Smooth muscle cell (in vitro differentiated cells): ENCODE results near the gene TEN1. TPM values are rescaled to one million over a fixed set of nuclear protein-coding genes. Genes with fewer than 3 reads are reported as not detected.
"Not testable (repeated sequence)": the region's sequence is repeated elsewhere in the genome, so short reads cannot be mapped to it uniquely, and the experiment has no call there.

Experiments used
- DNase-seq: peaks from one replicate; lab custom pipeline; 2025; ENCODE audit not compliant: unreplicated experiment; lab: John Stamatoyannopoulos, UW
- H2AFZ ChIP-seq: fragments of 200-600 bp; sonication (generic); 2 replicates; pipeline ENCODE4 v1.6.0; 2016; ENCODE audit warnings: antibody characterized with exemption, low read depth, mild to moderate bottlenecking
- H3F3A ChIP-seq: fragments of 200-600 bp; sonication (generic); 2 replicates; pipeline ENCODE4 v1.6.0; 2017; ENCODE audit warnings: antibody characterized with exemption, low read depth
- H3K27ac ChIP-seq: fragments of 200-600 bp; sonication (generic); 2 replicates; pipeline ENCODE4 v1.5.1; 2016; ENCODE audit warnings: low read depth, mild to moderate bottlenecking
- H3K27me3 ChIP-seq: fragments of 200-600 bp; sonication (generic); 2 replicates; pipeline ENCODE4 v1.6.1; 2016; ENCODE audit warnings: low read depth, mild to moderate bottlenecking
- H3K36me3 ChIP-seq: fragments of 200-600 bp; sonication (generic); 2 replicates; pipeline ENCODE4 v1.5.1; 2016; ENCODE audit warnings: low read depth
- H3K4me1 ChIP-seq: fragments of 200-600 bp; sonication (generic); 2 replicates; pipeline ENCODE4 v1.5.1; 2016; ENCODE audit warnings: low read depth
- H3K4me2 ChIP-seq: fragments of 200-600 bp; sonication (generic); 2 replicates; pipeline ENCODE4 v1.6.0; 2016; ENCODE audit warnings: mild to moderate bottlenecking
- H3K4me3 ChIP-seq: fragments of 200-600 bp; sonication (generic); 2 replicates; pipeline ENCODE4 v1.5.1; 2016; ENCODE audit warnings: mild to moderate bottlenecking
- H3K79me2 ChIP-seq: fragments of 200-600 bp; sonication (generic); 2 replicates; pipeline ENCODE4 v1.6.0; 2016; ENCODE audit warnings: low read depth, mild to moderate bottlenecking
- H3K9ac ChIP-seq: fragments of 200-600 bp; sonication (generic); 2 replicates; pipeline ENCODE4 v1.6.0; 2016; ENCODE audit warnings: low read depth
- H3K9me3 ChIP-seq: fragments of 200-600 bp; sonication (generic); replicated peaks from 2 replicates; pipeline ENCODE4 v1.5.1; 2016; ENCODE audit warnings: low read depth
- H4K20me1 ChIP-seq: fragments of 200-600 bp; sonication (generic); 2 replicates; pipeline ENCODE4 v1.6.0; 2016; ENCODE audit warnings: low read depth
- WGBS: methylation state at CpG from one replicate; pipeline ENCODE4 v1.1.7; 2016; ENCODE audit warnings: low lambda C conversion rate; 5-methylcytosine and 5-hydroxymethylcytosine counted together
- polyA plus RNA-seq: library from polyadenylated mRNA; unstranded; fragments of >200 nt; fragmentation: Nextera tagmentation; extraction: Ambion mirVana; gene quantifications from 2 replicates; pipeline ENCODE4 v1.2.1, GENCODE V29; 2016
- total RNA-seq: library from RNA; depleted of rRNA; stranded (reverse); fragments of >200 nt; gene quantifications from 2 replicates; pipeline ENCODE4 v1.2.3, GENCODE V29; 2014
- TF ChIP-seq, protein P1 (sequence below): fragments of 200-600 bp; sonication (generic); IDR thresholded peaks from 2 replicates; pipeline ENCODE4 v1.5.1; 2017; ENCODE audit warnings: borderline replicate concordance, mild to moderate bottlenecking, antibody characterized with exemption; ENCODE audit not compliant: insufficient read depth, poor library complexity, severe bottlenecking

TEN1 gene
- total and polyA plus RNA-seq, 2 experiments from 2014 or later, result 15.5 to 19.2 TPM

- TF ChIP-seq, protein P1, sequence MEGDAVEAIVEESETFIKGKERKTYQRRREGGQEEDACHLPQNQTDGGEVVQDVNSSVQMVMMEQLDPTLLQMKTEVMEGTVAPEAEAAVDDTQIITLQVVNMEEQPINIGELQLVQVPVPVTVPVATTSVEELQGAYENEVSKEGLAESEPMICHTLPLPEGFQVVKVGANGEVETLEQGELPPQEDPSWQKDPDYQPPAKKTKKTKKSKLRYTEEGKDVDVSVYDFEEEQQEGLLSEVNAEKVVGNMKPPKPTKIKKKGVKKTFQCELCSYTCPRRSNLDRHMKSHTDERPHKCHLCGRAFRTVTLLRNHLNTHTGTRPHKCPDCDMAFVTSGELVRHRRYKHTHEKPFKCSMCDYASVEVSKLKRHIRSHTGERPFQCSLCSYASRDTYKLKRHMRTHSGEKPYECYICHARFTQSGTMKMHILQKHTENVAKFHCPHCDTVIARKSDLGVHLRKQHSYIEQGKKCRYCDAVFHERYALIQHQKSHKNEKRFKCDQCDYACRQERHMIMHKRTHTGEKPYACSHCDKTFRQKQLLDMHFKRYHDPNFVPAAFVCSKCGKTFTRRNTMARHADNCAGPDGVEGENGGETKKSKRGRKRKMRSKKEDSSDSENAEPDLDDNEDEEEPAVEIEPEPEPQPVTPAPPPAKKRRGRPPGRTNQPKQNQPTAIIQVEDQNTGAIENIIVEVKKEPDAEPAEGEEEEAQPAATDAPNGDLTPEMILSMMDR, result no peak
- DNase-seq, result no peak
- H3K9me3 ChIP-seq, result no peaks in the 10 kb centered on the region
- 56% methylated on average over 3 of the region's 3 CpGs for WGBS
- no peaks in the 10 kb centered on the region for H3K79me2 ChIP-seq
- H3K4me2 ChIP-seq, result no peak overlapping the region
- H4K20me1 ChIP-seq, result peaks cover 19% of the 10 kb centered on the region
- no peak overlapping the region for H3K4me3 ChIP-seq
- H3F3A ChIP-seq, result peaks cover 4% of the 10 kb centered on the region
- no peak overlapping the region for H3K9ac ChIP-seq
- no peaks in the 10 kb centered on the region for H3K27me3 ChIP-seq
- H3K36me3 ChIP-seq, result peaks cover 3% of the 10 kb centered on the region
- peaks cover 11% of the 10 kb centered on the region for H3K4me1 ChIP-seq
- peak overlapping the region; percentile 40 for H3K27ac ChIP-seq
- no peak overlapping the region for H2AFZ ChIP-seq
Measured at GRCh38 chr17:76038050-76038449, 59.0 kb downstream of the TEN1 start.

- DNase-seq, result no peak
- TF ChIP-seq, protein P1, result no peak
- peaks cover 4% of the 10 kb centered on the region for H3F3A ChIP-seq
- 98% methylated on average over 6 of the region's 6 CpGs for WGBS
- peaks cover 24% of the 10 kb centered on the region for H4K20me1 ChIP-seq
- H3K4me3 ChIP-seq, result no peak overlapping the region
- H3K4me1 ChIP-seq, result peaks cover 11% of the 10 kb centered on the region
- no peak overlapping the region for H3K27ac ChIP-seq
- no peaks in the 10 kb centered on the region for H3K9me3 ChIP-seq
- no peaks in the 10 kb centered on the region for H3K27me3 ChIP-seq
- no peak overlapping the region for H3K9ac ChIP-seq
- H3K4me2 ChIP-seq, result no peak overlapping the region
- H3K36me3 ChIP-seq, result peaks cover 3% of the 10 kb centered on the region
- H3K79me2 ChIP-seq, result no peaks in the 10 kb centered on the region
- no peak overlapping the region for H2AFZ ChIP-seq
Measured at GRCh38 chr17:76039121-76039520, 60.1 kb downstream of the TEN1 start.

GRCh38 chr17:76040376-76040775, 61.3 kb downstream of the TEN1 start:
- H3K4me2 ChIP-seq, result no peak overlapping the region
- no peak for DNase-seq
- peaks cover 3% of the 10 kb centered on the region for H3K36me3 ChIP-seq
- H3K9ac ChIP-seq, result no peak overlapping the region
- H3F3A ChIP-seq, result peaks cover 4% of the 10 kb centered on the region
- peaks cover 30% of the 10 kb centered on the region for H4K20me1 ChIP-seq
- TF ChIP-seq, protein P1, result no peak
- H3K79me2 ChIP-seq, result no peaks in the 10 kb centered on the region
- 84% methylated on average over 6 of the region's 6 CpGs for WGBS
- H2AFZ ChIP-seq, result no peak overlapping the region
- no peaks in the 10 kb centered on the region for H3K9me3 ChIP-seq
- no peak overlapping the region for H3K4me3 ChIP-seq
- no peak overlapping the region for H3K27ac ChIP-seq
- H3K27me3 ChIP-seq, result no peaks in the 10 kb centered on the region
- peaks cover 11% of the 10 kb centered on the region for H3K4me1 ChIP-seq

GRCh38 chr17:76042868-76043267, 63.8 kb downstream of the TEN1 start:
- not testable (repeated sequence) for DNase-seq, H3K9me3 ChIP-seq, H3K4me2 ChIP-seq, H3K9ac ChIP-seq, H3K27me3 ChIP-seq, H2AFZ ChIP-seq, H3K27ac ChIP-seq, H3F3A ChIP-seq, H3K79me2 ChIP-seq, H3K4me1 ChIP-seq, H3K4me3 ChIP-seq
- Histone ChIP-seq H3K36me3 (peaks cover 11% of the 10 kb centered on the region), H4K20me1 (peaks cover 39% of the 10 kb centered on the region)
- 100% methylated on average over 3 of the region's 3 CpGs for WGBS

- not testable (repeated sequence) for H3K4me2 ChIP-seq, H3K4me1 ChIP-seq, DNase-seq, H3K27me3 ChIP-seq, H3K79me2 ChIP-seq, H3K36me3 ChIP-seq, H3F3A ChIP-seq, H2AFZ ChIP-seq, H3K9me3 ChIP-seq, H3K9ac ChIP-seq, H3K4me3 ChIP-seq, H3K27ac ChIP-seq
- 94% methylated on average over 11 of the region's 11 CpGs for WGBS
- peaks cover 55% of the 10 kb centered on the region for H4K20me1 ChIP-seq
Measured at GRCh38 chr17:76044475-76045007, 65.5 kb downstream of the TEN1 start.
